Lung (tissue), 12 donors: Measurements from ENCODE around the gene POLD1. TPM values are rescaled to one million over a fixed set of nuclear protein-coding genes. Genes with fewer than 3 reads are reported as not detected.

Source experiments
- ATAC-seq: fragments of 200-7000 bp; cut with Tn5 transposase; one replicate; pipeline ENCODE4 v1.9.1; 2020; ENCODE audit warnings: moderate number of reproducible peaks; ENCODE audit not compliant: insufficient read depth, low FRiP score
- DNase-seq, 3 donors: peaks; one replicate each; pipeline ENCODE4 v3.0.0-alpha.2; 2013 to 2017
- H3K27ac ChIP-seq, 2 donors: one replicate each; pipeline ENCODE4 v1.5.1; 2013; ENCODE audit warnings: mild to moderate bottlenecking in 2 of 2, moderate library complexity in 2 of 2, control low read depth in 1 of 2, inconsistent platforms in 1 of 2, low read depth in 1 of 2, low read length in 1 of 2
- H3K27me3 ChIP-seq, 3 donors: one replicate each; pipeline ENCODE4 v1.5.1; 2013; ENCODE audit warnings: low read length in 2 of 3; ENCODE audit not compliant: control insufficient read depth in 3 of 3, insufficient read depth in 3 of 3
- H3K36me3 ChIP-seq, 4 donors: one replicate each; pipeline ENCODE4 v1.5.1; 2013; ENCODE audit warnings: low read length in 4 of 4, mild to moderate bottlenecking in 1 of 4, moderate library complexity in 1 of 4; ENCODE audit not compliant: control insufficient read depth in 4 of 4, insufficient read depth in 4 of 4
- H3K4me1 ChIP-seq, 5 donors: one replicate each; pipeline ENCODE4 v1.5.1; 2013; ENCODE audit warnings: low read length in 5 of 5, mild to moderate bottlenecking in 2 of 5, moderate library complexity in 1 of 5; ENCODE audit not compliant: control insufficient read depth in 5 of 5, insufficient read depth in 5 of 5
- H3K4me3 ChIP-seq: one replicate; pipeline ENCODE4 v1.5.1; 2013; ENCODE audit warnings: mild to moderate bottlenecking, control low read depth, moderate library complexity
- H3K9ac ChIP-seq, 2 donors: one replicate each; pipeline ENCODE4 v1.5.1; 2013; ENCODE audit warnings: low read length in 2 of 2, control low read depth in 1 of 2; ENCODE audit not compliant: insufficient read depth in 1 of 2
- H3K9me3 ChIP-seq, 4 donors: one replicate each; pipeline ENCODE4 v1.5.1; 2013; ENCODE audit warnings: low read length in 3 of 4, mild to moderate bottlenecking in 1 of 4, moderate library complexity in 1 of 4; ENCODE audit not compliant: control insufficient read depth in 4 of 4, insufficient read depth in 3 of 4
- CTCF ChIP-seq: IDR thresholded peaks from 2 replicates; pipeline ENCODE4 v1.5.1; 2012; ENCODE audit warnings: mild to moderate bottlenecking; ENCODE audit errors: control extremely low read depth, extremely low read depth
- WGBS, 2 donors: extraction: QIAGEN DNeasy Blood & Tissue Kit; methylation state at CpG; one replicate each; pipeline ENCODE4 v1.1.7; 2013; 5-methylcytosine and 5-hydroxymethylcytosine counted together
- polyA plus RNA-seq, 2 donors: library from polyadenylated mRNA; stranded (reverse); fragments of 200-250 nt; gene quantifications; one replicate each; pipeline ENCODE4 v1.2.1, GENCODE V29; 2013
- total RNA-seq, 2 donors: library from RNA; depleted of rRNA in 1 of 2; stranded (reverse); fragments of >200 nt in 1 of 2; gene quantifications; one replicate each; pipeline ENCODE4 v1.2.1, GENCODE V29; 2014 to 2021
- donor health status: control.
- donor health status: control.
- donor health status: Bipolar disorder and iron deficiency.
- donor health status: healthy.
- donor health status: DM: yes; HTN: yes; CAD: no.

POLD1 gene
- total and polyA plus RNA-seq, 4 donors = 20.2 to 55.1 (median 39.0) TPM

DNA sequence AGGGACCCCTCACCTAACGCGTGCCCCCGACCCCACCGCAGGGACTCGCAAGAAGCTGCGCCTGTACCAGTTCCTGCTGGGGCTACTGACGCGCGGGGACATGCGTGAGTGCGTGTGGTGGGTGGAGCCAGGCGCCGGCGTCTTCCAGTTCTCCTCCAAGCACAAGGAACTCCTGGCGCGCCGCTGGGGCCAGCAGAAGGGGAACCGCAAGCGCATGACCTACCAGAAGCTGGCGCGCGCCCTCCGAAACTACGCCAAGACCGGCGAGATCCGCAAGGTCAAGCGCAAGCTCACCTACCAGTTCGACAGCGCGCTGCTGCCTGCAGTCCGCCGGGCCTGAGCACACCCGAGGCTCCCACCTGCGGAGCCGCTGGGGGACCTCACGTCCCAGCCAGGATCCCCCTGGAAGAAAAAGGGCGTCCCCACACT lies 43.9 kb downstream of the POLD1 start:
- H3K27me3 ChIP-seq = peaks cover 0 to 7% (median 0%) of the 10 kb centered on the region in 3 donors
- DNase-seq (peak; percentile 85 to 94 (median 90)), ATAC-seq (peak; percentile 57)
- H3K4me3 ChIP-seq = no peak overlapping the region
- peaks cover 0 to 21% (median 3%) of the 10 kb centered on the region in 5 donors for H3K4me1 ChIP-seq
- H3K27ac ChIP-seq = peak overlapping the region in 1 of 2 donors; percentile 66
- no peaks in the 10 kb centered on the region for H3K9me3 ChIP-seq
- H3K9ac ChIP-seq = peak overlapping the region in 1 of 2 donors; percentile 42
- H3K36me3 ChIP-seq = no peaks in the 10 kb centered on the region
- 3 to 10% methylated on average over 33 to 38 of the region's 38 CpGs for WGBS, 2 donors
- no peak for TF ChIP-seq CTCF

- H3K4me1 ChIP-seq = peaks cover 0 to 21% (median 3%) of the 10 kb centered on the region in 5 donors
- no peak overlapping the region for H3K27ac ChIP-seq
- no peak for TF ChIP-seq CTCF
- H3K4me3 ChIP-seq = no peak overlapping the region
- WGBS, 2 donors = 83 to 89% methylated on average over 7 of the region's 7 CpGs
- DNase-seq = no peak
- ATAC-seq = no peak
- H3K9me3 ChIP-seq = no peaks in the 10 kb centered on the region
- H3K36me3 ChIP-seq = no peaks in the 10 kb centered on the region
- H3K27me3 ChIP-seq = peaks cover 0 to 7% (median 0%) of the 10 kb centered on the region in 3 donors
- H3K9ac ChIP-seq = no peak overlapping the region
These were observed 44.8 kb downstream of the POLD1 start for GRCh38 chr19:50428772-50429463.

DNA sequence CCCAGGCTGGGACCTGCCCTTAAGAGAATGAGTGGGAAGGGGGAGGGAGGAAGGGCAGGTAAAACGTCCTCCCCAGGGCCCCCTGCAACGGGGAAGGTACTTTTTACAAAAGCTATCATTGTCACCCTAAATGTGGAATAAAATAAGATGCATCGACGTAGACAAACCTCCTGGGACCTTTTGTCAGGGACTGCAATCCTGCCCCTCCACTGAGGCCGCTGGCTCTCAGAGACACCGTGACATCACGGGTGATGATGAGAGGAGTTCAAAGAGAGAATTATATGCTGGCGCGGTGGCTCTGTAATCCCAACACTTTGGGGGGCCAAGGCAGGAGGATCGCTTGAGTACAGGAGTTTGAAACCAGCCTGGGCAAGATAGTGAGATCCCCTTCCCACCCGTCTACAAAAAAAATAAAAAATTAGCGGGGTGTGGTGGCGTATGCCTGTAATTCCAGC lies 46.8 kb downstream of the POLD1 start:
- WGBS, 2 donors = 41 to 42% methylated on average over 13 of the region's 13 CpGs
- Histone ChIP-seq H3K4me1 (peaks cover 0 to 21% (median 3%) of the 10 kb centered on the region in 5 donors), H3K27ac (peak overlapping the region in 1 of 2 donors; percentile 29), H3K4me3 (no peak overlapping the region), H3K9me3 (no peaks in the 10 kb centered on the region), H3K36me3 (no peaks in the 10 kb centered on the region), H3K27me3 (peaks cover 0 to 7% (median 0%) of the 10 kb centered on the region in 3 donors), H3K9ac (peak overlapping the region in 1 of 2 donors; percentile 74)
- DNase-seq = peak in 1 of 3 donors; percentile 13
- no peak for ATAC-seq
- no peak for TF ChIP-seq CTCF
